ENCODE results near the gene IL1RN. TPM values are rescaled to one million over a fixed set of nuclear protein-coding genes. Genes with fewer than 3 reads are reported as not detected.

IL1RN gene, protein sequence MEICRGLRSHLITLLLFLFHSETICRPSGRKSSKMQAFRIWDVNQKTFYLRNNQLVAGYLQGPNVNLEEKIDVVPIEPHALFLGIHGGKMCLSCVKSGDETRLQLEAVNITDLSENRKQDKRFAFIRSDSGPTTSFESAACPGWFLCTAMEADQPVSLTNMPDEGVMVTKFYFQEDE
- not detected in 2 replicates for total RNA-seq

DNA sequence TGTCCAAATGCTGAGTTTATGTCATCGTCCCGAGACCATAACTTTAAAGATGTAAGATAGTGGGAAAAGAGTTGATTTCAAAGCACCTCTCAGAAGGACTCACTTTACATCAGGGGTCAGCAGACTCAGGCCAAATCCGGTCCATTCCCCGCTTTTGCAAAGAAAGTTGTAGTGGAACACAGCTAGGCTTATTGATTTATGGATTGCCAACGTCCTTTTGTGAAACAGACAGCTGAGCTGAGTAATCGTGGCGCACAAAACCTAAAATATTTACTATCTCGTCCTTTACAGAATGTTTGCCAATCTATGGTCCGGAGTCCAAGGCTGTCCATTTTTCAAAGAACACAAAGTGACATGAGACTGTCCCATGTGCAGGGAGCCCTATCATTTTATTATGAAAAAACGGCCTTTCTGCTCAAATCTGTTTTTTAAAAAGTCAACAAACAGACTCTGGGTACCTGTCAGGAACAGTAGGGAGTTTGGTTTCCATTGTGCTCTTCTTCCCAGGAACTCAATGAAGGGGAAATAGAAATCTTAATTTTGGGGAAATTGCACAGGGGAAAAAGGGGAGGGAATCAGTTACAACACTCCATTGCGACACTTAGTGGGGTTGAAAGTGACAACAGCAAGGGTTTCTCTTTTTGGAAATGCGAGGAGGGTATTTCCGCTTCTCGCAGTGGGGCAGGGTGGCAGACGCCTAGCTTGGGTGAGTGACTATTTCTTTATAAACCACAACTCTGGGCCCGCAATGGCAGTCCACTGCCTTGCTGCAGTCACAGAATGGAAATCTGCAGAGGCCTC, at the start of gene IL1RN:
TSS of gene IL1RN (plus strand) at position 754 of the 801 bp plus-strand sequence. CDS start at position 781, 27 bp downstream.

DNA sequence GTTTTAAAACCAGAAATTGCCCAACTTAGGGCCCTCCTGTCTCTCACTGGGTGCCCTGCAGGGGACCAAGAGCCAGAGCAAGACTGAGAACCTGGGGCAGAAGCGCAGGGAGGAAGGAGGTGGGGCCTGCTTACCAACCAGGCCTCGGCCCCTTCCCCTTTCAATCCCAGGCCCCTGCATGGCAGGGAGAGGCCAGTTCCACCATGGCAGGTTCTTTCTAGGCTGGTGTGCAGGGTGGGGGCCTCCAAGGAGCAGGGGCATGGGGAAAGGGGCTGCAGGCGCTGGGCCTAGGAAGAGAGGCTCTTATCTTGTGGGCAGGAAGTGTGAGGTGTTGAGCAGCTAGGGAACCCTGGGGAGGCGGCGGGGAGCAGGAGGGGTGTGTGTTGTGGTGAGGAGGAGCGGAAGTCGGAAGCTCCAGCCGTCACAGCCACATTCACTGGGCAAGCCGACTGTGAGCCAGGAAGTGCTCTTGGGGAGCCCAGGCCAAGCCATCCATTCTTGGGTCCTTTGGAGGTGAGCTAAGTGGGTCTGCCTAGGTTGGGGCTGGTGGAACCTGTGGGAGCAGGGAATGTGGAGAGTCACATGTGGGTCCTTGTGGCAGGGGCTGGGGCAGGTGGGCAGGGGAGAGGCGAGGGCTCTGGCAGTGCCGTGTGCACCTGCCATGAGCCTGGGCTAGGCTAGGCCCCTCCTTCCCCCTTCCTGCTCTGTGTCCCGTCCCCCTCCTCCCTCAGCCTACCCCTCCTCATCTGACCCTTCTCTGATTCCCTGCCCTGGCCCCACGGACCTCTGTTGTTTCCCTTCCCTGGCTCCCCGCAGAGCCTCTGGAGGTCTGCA, 46.4 kb downstream of the IL1RN start, which contains the start of gene PSD4:
TSS of gene PSD4 (plus strand) at position 430 of the 834 bp plus-strand sequence. CDS start 8,486 bp downstream, outside the sequence.

Other genes starting within 250 kb of the IL1RN start
- gene IL37, start 216.4 kb upstream of the IL1RN start, total RNA-seq: not detected in 2 replicates
- not detected in 2 replicates for gene IL36G, start 149.6 kb upstream of the IL1RN start, total RNA-seq
- 0.09 TPM in 1 of 2 replicates, not detected in the other for gene IL36A, start 122.1 kb upstream of the IL1RN start, total RNA-seq
- gene IL36B, start 74.7 kb upstream of the IL1RN start, total RNA-seq: not detected in 2 replicates
- not detected in 2 replicates for gene IL36RN, start 68.4 kb upstream of the IL1RN start, total RNA-seq
- gene IL1F10, start 59.6 kb upstream of the IL1RN start, total RNA-seq: not detected in 2 replicates
- 0.18 and 0.66 TPM in 2 replicates for gene PSD4, start 46.4 kb downstream of the IL1RN start, total RNA-seq
- gene PAX8, start 151.3 kb downstream of the IL1RN start, total RNA-seq: 0.28 TPM in 1 of 2 replicates, not detected in the other

Data from endothelial cell of coronary artery (primary cell).